HCT116 (cell line): ENCODE data around the gene DTNB. TPM values are rescaled to one million over a fixed set of nuclear protein-coding genes. Genes with fewer than 3 reads are reported as not detected.

ENCODE experiments used
- ATAC-seq: fragments of 200-7000 bp; cut with Tn5 transposase; 2 replicates; pipeline ENCODE4 v1.9.1; 2020; ENCODE audit warnings: mild to moderate bottlenecking, moderate library complexity
- BruUV-seq: library from RNA; stranded (reverse); fragments of 400-500 nt; replicated peaks from 2 replicates; lab custom pipeline; 2021; lab: Mats Ljungman, UMichigan
- CTCF ChIA-PET: fragments of 300-600 bp; sonication (Branson Sonifier 250); formaldehyde crosslinking; loops from one replicate; lab custom pipeline; 2021; ENCODE audit warnings: antibody characterized with exemption; lab: Charles Lee
- POLR2A ChIA-PET: fragments of 300-600, 350-600 bp; sonication (Branson Sonifier 250); formaldehyde crosslinking; loops from one replicate; lab custom pipeline; 2021; ENCODE audit warnings: antibody characterized with exemption; lab: Charles Lee
- RAD21 ChIA-PET, 2 experiments: fragments of 300-600 bp; sonication (Branson Sonifier 250); formaldehyde crosslinking; loops; one replicate each; lab custom pipeline; 2023; ENCODE audit warnings: low total read pairs in 2 of 2; ENCODE audit not compliant: uncharacterized antibody in 2 of 2, unreplicated experiment in 2 of 2, low non-redundant PET in 1 of 2; lab: Charles Lee
- DNase-seq: peaks from one replicate; pipeline ENCODE4 v3.0.0-alpha.2; 2010; ENCODE audit warnings: low read depth, low spot score
- H2AFZ ChIP-seq: fragments of 200-600 bp; shearing (Covaris generic), sonication (generic); 2 replicates; pipeline ENCODE4 v1.6.1; 2017; ENCODE audit warnings: low read depth, mixed run types, mixed read lengths, antibody characterized with exemption, low read length; ENCODE audit not compliant: poor library complexity, severe bottlenecking
- H3K27ac ChIP-seq: 2 replicates; pipeline ENCODE4 v1.5.1; 2012; ENCODE audit warnings: low read depth, low read length
- H3K27me3 ChIP-seq: fragments of 200-600 bp; sonication (generic); 2 replicates; pipeline ENCODE4 v1.6.1; 2016; ENCODE audit warnings: mixed run types, low read length, mixed read lengths; ENCODE audit not compliant: insufficient read depth
- H3K36me3 ChIP-seq, 2 experiments: fragments of 200-500 bp in 1 of 2; fragments of 200-600 bp in 1 of 2; sonication (Bioruptor generic) in 1 of 2; sonication (generic) in 1 of 2; 2 replicates each; pipeline versions ENCODE4 v1.5.1 to v1.6.1; 2014 to 2016; ENCODE audit warnings: low read length in 2 of 2, inconsistent platforms in 1 of 2, mixed read lengths in 1 of 2, mixed run types in 1 of 2; ENCODE audit not compliant: insufficient read depth in 2 of 2, control insufficient read depth in 1 of 2
- H3K4me1 ChIP-seq, 2 experiments: fragments of 200-600 bp in 1 of 2; sonication (generic) in 1 of 2; 2 replicates each; pipeline versions ENCODE4 v1.5.1 to v1.6.1; 2012 to 2017; ENCODE audit warnings: low read length in 2 of 2, inconsistent platforms in 1 of 2, mild to moderate bottlenecking in 1 of 2, mixed read lengths in 1 of 2, mixed run types in 1 of 2, moderate library complexity in 1 of 2; ENCODE audit not compliant: insufficient read depth in 2 of 2, control insufficient read depth in 1 of 2
- H3K4me2 ChIP-seq: fragments of 200-600 bp; sonication (generic); 2 replicates; pipeline ENCODE4 v1.6.1; 2017; ENCODE audit warnings: mixed run types, low read length, mixed read lengths
- H3K4me3 ChIP-seq, 2 experiments: fragments of 200-600 bp in 1 of 2; sonication (generic) in 1 of 2; replicated peaks in 1 of 2; 2 replicates each; pipeline ENCODE4 v1.5.1; 2011 to 2016; ENCODE audit warnings: low read length in 2 of 2, control low read depth in 1 of 2, low read depth in 1 of 2, mild to moderate bottlenecking in 1 of 2, mixed read lengths in 1 of 2, mixed run types in 1 of 2
- H3K79me2 ChIP-seq: fragments of 200-600 bp; sonication (generic); 2 replicates; pipeline ENCODE4 v1.6.1; 2017; ENCODE audit warnings: mild to moderate bottlenecking, mixed run types, low read length, moderate library complexity, mixed read lengths; ENCODE audit not compliant: insufficient read depth
- H3K9ac ChIP-seq: fragments of 200-600 bp; sonication (generic); 2 replicates; pipeline ENCODE4 v1.6.1; 2016; ENCODE audit warnings: low read length, mixed read lengths
- H3K9me2 ChIP-seq: fragments of 200-600 bp; sonication (generic), shearing (Covaris generic); 2 replicates; pipeline ENCODE4 v1.6.1; 2017; ENCODE audit warnings: mixed run types, mild to moderate bottlenecking, moderate library complexity; ENCODE audit not compliant: insufficient read depth
- H3K9me3 ChIP-seq, 2 experiments: fragments of 200-500 bp in 1 of 2; fragments of 200-600 bp in 1 of 2; sonication (Bioruptor generic) in 1 of 2; sonication (generic) in 1 of 2; 2 replicates each; pipeline ENCODE4 v1.6.1; 2014 to 2017; ENCODE audit warnings: low read length in 2 of 2, mixed read lengths in 2 of 2, inconsistent platforms in 1 of 2, low read depth in 1 of 2, mild to moderate bottlenecking in 1 of 2, mixed run types in 1 of 2, moderate library complexity in 1 of 2; ENCODE audit not compliant: control insufficient read depth in 1 of 2, insufficient read depth in 1 of 2
- H4K20me1 ChIP-seq: fragments of 200-600 bp; sonication (generic), shearing (Covaris generic); 2 replicates; pipeline ENCODE4 v1.6.1; 2017; ENCODE audit warnings: mixed run types, mild to moderate bottlenecking, moderate library complexity; ENCODE audit not compliant: insufficient read depth
- CBX3 ChIP-seq: IDR thresholded peaks from 2 replicates; pipeline ENCODE4 v1.6.1; 2012; ENCODE audit warnings: low read depth
- CEBPB ChIP-seq: IDR thresholded peaks from 2 replicates; pipeline ENCODE4 v1.6.1; 2012; ENCODE audit warnings: low read depth
- CTCF ChIP-seq, 3 experiments: fragments of 200-600 bp in 1 of 3; sonication (generic) in 1 of 3; IDR thresholded peaks in 2 of 3; conservative IDR thresholded peaks in 1 of 3; 2 replicates each; pipeline ENCODE4 v1.5.1; 2012 to 2017; ENCODE audit warnings: low read depth in 2 of 3, low read length in 2 of 3, antibody characterized with exemption in 1 of 3, borderline replicate concordance in 1 of 3, control low read depth in 1 of 3, mild to moderate bottlenecking in 1 of 3, mixed read lengths in 1 of 3, mixed run types in 1 of 3, moderate library complexity in 1 of 3; ENCODE audit not compliant: insufficient read depth in 1 of 3
- EGR1 ChIP-seq: IDR thresholded peaks from 2 replicates; pipeline ENCODE4 v1.6.1; 2012; ENCODE audit warnings: low read depth
- ELF1 ChIP-seq: IDR thresholded peaks from 2 replicates; pipeline ENCODE4 v1.6.1; 2012; ENCODE audit warnings: low read depth, borderline replicate concordance
- EZH2phosphoT487 ChIP-seq: fragments of 200-600 bp; IDR thresholded peaks from 2 replicates; pipeline ENCODE4 v1.6.1; 2018; ENCODE audit warnings: antibody characterized with exemption, borderline replicate concordance
- FOSL1 ChIP-seq: IDR thresholded peaks from 2 replicates; pipeline ENCODE4 v1.6.1; 2012; ENCODE audit warnings: low read depth
- JUND ChIP-seq: IDR thresholded peaks from 2 replicates; pipeline ENCODE4 v1.6.1; 2012
- POLR2A ChIP-seq: IDR thresholded peaks from 2 replicates; pipeline ENCODE4 v1.7.0; 2011; ENCODE audit warnings: borderline replicate concordance; ENCODE audit not compliant: insufficient read depth, insufficient read length; ENCODE audit errors: extremely low read depth
- POLR2AphosphoS5 ChIP-seq: IDR thresholded peaks from 2 replicates; pipeline ENCODE4 v1.6.1; 2011; ENCODE audit warnings: mild to moderate bottlenecking, low read depth, low read length, moderate library complexity
- RAD21 ChIP-seq: IDR thresholded peaks from 2 replicates; pipeline ENCODE4 v1.6.1; 2012; ENCODE audit warnings: low read depth, mild to moderate bottlenecking
- REST ChIP-seq: IDR thresholded peaks from 2 replicates; pipeline ENCODE4 v1.6.1; 2012; ENCODE audit warnings: low read depth
- SIN3A ChIP-seq: IDR thresholded peaks from 2 replicates; pipeline ENCODE4 v1.6.1; 2012; ENCODE audit warnings: low read depth
- SP1 ChIP-seq: IDR thresholded peaks from 2 replicates; pipeline ENCODE4 v1.6.1; 2012; ENCODE audit warnings: low read depth
- TCF7L2 ChIP-seq: IDR thresholded peaks from 2 replicates; pipeline ENCODE4 v1.7.0; 2011; ENCODE audit warnings: borderline replicate concordance, inconsistent platforms; ENCODE audit not compliant: insufficient read depth, insufficient read length; ENCODE audit errors: extremely low read depth
- YY1 ChIP-seq: IDR thresholded peaks from 2 replicates; pipeline ENCODE4 v1.6.1; 2011; ENCODE audit warnings: low read length, low read depth, moderate library complexity, mild to moderate bottlenecking; ENCODE audit not compliant: insufficient replicate concordance; ENCODE audit errors: extremely low read depth
- ZFX ChIP-seq: fragments of 450-650 bp; IDR thresholded peaks from 2 replicates; pipeline ENCODE4 v1.6.1; 2017
- intact Hi-C: fragments of 100-400 bp; cut with micrococcal nuclease; formaldehyde crosslinking; loops from 2 replicates; pipeline ENCODE4 v1.10.0; 2022
- total RNA-seq: library from RNA; stranded (reverse); gene quantifications from one replicate; pipeline ENCODE4 v1.2.1, GENCODE V29; 2021; ENCODE audit not compliant: unreplicated experiment

Gene DTNB
- total RNA-seq, 1 experiment from 2014 or later, result 30.2 TPM

DNA sequence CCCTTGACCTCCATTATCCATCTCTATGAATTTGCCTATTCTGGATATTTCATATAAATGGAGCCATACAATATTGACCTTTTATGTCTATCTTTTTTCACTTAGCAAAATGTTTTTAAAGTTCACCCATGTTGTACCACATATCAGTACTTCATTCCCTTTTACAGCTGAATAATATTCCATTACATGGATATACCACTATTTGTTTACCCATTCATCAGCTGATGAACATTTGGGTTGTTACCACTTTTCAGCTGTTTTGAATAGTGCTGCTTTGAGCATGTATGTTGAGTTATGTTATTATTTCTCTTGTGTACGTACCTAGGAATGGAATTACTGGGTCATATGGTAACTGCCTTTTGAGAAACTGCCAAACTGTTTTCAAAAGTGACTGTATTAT, 238.0 kb downstream of the DTNB start:
- CTCF ChIA-PET, result interaction anchor here (1.5 kb wide), 1 partner anchor 73 kb away, joined by 3 read pairs; no protein-coding TSS in a partner anchor
- Histone ChIP-seq H3K27ac (no peak overlapping the region), H3K9me3 (no peaks in the 10 kb centered on the region), H3K9ac (no peak overlapping the region), H3K27me3 (no peaks in the 10 kb centered on the region), H4K20me1 (no peaks in the 10 kb centered on the region), H2AFZ (no peak overlapping the region), H3K4me1 (no peaks in the 10 kb centered on the region), H3K4me3 (no peak overlapping the region), H3K36me3 (no peaks in the 10 kb centered on the region), H3K79me2 (no peaks in the 10 kb centered on the region), H3K4me2 (no peak overlapping the region), H3K9me2 (no peaks in the 10 kb centered on the region)
- BruUV-seq, result no TSS peak
- DNase-seq, result no peak
- intact Hi-C loops, result no loop called here
- no peak for TF ChIP-seq POLR2A
- no peak for TF ChIP-seq ZFX
- no peak for TF ChIP-seq CBX3
- no peak for TF ChIP-seq CEBPB
- TF ChIP-seq REST, result no peak
- no peak for TF ChIP-seq SIN3A
- no peak for TF ChIP-seq EGR1
- TF ChIP-seq TCF7L2, result no peak
- no peak for TF ChIP-seq RAD21
- TF ChIP-seq YY1, result no peak
- TF ChIP-seq ELF1, result no peak
- no peak for TF ChIP-seq CTCF (IDR thresholded peaks at IDR 0.05 in 2 of 3, conservative IDR thresholded peaks at IDR 0.05 in 1 of 3; ENCODE audit: borderline replicate concordance in 1 of 3, insufficient read depth in 1 of 3, low read depth in 2 of 3, low read length in 2 of 3)
- no peak for TF ChIP-seq JUND
- TF ChIP-seq FOSL1, result no peak
- TF ChIP-seq EZH2phosphoT487, result no peak
- TF ChIP-seq POLR2AphosphoS5, result no peak
- TF ChIP-seq SP1, result no peak
- RAD21 ChIA-PET, result no interaction called here
- POLR2A ChIA-PET, result interaction anchor here (0.5 kb wide), 1 partner anchor 67 kb away, joined by 3 read pairs; no protein-coding TSS in a partner anchor
- no peak for ATAC-seq
